ENCODE measurements around the gene IRS2.
"Not testable (repeated sequence)": the region's sequence is repeated elsewhere in the genome, so short reads cannot be mapped to it uniquely, and the experiment has no call there.

IRS2 gene, protein sequence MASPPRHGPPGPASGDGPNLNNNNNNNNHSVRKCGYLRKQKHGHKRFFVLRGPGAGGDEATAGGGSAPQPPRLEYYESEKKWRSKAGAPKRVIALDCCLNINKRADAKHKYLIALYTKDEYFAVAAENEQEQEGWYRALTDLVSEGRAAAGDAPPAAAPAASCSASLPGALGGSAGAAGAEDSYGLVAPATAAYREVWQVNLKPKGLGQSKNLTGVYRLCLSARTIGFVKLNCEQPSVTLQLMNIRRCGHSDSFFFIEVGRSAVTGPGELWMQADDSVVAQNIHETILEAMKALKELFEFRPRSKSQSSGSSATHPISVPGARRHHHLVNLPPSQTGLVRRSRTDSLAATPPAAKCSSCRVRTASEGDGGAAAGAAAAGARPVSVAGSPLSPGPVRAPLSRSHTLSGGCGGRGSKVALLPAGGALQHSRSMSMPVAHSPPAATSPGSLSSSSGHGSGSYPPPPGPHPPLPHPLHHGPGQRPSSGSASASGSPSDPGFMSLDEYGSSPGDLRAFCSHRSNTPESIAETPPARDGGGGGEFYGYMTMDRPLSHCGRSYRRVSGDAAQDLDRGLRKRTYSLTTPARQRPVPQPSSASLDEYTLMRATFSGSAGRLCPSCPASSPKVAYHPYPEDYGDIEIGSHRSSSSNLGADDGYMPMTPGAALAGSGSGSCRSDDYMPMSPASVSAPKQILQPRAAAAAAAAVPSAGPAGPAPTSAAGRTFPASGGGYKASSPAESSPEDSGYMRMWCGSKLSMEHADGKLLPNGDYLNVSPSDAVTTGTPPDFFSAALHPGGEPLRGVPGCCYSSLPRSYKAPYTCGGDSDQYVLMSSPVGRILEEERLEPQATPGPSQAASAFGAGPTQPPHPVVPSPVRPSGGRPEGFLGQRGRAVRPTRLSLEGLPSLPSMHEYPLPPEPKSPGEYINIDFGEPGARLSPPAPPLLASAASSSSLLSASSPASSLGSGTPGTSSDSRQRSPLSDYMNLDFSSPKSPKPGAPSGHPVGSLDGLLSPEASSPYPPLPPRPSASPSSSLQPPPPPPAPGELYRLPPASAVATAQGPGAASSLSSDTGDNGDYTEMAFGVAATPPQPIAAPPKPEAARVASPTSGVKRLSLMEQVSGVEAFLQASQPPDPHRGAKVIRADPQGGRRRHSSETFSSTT (N-terminal part only)

DNA sequence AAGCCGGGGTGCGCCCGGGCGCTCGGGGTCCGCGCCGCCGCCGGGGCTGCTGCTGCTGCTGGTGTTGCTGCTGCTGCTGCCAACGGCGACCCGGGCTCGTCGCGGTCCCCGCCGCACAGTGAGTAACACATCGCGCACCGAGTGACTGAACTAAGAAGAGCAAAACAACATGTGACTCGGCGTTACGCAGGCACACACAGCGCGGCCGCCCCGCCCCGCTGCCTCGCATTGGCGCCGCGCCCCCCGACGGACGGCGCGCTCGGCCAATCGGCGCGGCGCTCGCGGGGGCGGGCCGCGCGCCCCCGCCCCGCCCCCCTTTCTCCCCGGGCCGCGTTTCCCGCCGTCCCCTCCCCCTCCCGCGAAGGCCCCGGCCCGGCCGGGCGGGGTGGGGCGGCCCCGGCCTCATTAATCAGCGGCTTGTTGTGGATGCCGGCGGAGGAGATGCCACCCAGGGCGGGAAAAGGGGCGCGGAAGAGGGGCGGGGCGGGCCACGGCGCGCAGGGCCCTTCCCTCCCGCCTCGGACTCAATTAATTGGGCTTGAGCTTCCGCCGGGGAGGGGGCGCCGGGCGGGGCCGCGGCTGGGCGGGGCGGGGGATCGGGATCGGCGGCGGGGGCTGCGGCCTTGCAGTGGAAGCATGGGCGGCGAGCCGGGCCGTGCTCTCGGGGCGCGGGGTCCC, at the start of gene IRS2:
IRS2 (minus strand) TSS at position 127 of the 678 bp plus-strand sequence. CDS start 530 bp downstream, outside the sequence.
- DNase-seq (ENCODE audit: low spot score): peak; percentile 72

DNA sequence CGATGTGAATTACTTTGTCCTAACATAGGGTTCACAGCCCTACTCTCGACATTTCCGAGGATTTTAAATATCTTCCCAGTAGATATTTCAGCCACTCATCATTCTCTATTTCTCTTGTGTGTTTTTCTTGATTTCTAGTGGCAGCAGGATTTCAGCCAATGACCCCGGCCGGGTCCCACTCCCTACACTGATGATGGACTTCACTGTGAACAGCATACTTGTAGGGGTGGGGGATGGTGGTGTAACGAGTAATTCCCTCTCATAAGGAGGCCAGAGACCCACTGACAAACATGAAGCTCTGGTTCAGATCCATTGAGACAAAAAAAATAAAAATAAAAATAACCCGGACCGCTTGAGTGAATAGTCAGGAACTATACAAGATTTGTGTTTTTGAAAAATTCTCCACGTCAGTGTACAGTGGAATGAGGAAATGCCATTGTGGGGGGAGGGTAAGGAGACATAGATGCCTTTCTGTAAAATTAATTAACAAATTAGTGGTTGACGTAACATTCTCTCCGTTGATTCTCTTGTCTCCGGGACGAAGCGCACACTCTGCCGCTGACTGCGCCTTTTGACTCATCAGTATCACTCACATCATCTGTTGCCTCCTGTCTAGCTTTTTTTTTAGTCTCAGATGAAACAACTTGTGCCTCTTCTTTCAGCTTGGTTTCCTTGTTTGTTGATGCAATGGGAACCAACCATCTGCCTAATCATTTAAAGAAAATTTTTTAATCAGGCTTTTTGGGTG, 48.8 kb upstream of the IRS2 start:
- DNase-seq (ENCODE audit: low spot score): no peak

DNA sequence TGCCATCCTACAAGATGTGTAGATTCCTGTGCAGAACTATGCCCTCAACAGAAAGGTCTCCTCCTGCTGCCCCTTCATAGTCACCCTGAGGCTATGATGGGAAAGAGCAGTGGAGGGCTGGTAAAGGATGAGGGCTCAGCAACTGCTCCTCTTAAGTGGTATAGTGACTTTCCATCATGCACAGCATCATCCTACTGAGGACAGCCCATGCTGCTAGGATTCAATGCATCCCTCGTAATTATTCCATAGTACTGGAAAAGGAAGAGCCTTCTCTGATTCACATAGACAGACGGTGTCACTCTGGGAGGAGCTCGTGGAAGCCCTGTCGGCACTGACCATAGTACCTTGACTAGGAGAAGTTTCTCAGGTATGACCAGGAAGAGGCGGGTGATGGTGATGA, 47.6 kb upstream of the IRS2 start:
- no peak for DNase-seq (ENCODE audit: low spot score)

GRCh38 chr13:109833071-109833470, 46.7 kb upstream of the IRS2 start:
- DNase-seq (ENCODE audit: low spot score): no peak

DNA sequence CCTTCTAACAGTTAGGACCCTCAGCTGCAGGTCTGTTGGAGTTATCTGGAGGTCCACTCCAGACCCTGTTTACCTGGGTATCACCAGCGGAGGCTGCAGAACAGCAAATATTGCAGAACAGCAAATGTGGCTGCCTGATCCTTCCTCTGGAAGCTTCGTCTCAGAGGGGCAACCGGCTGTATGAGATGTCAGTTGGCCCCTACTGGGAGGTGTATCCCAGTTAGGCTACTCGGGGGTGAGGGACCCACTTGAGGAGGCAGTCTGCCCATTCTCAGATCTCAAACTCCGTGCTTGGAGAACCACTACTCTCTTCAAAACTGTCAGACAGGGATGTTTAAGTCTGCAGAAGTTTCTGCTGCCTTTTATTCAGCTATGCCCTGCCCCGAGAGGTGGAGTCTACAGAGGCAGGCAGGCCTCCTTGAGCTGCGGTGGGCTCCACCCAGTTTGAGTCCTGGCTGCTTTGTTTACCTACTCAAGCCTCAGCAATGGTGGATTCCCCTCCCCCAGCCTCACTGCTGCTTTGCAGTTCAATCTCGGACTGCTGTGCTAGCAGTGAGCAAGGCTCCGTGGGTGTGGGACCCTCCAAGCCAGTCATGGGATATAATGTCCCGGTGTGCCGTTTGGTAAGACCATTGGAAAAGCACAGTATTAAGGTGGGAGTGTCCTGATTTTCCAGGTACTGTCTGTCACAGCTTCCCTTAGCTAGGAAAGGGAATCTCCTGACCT, 42.4 kb upstream of the IRS2 start:
- not testable (repeated sequence) for DNase-seq (ENCODE audit: low spot score)

DNA sequence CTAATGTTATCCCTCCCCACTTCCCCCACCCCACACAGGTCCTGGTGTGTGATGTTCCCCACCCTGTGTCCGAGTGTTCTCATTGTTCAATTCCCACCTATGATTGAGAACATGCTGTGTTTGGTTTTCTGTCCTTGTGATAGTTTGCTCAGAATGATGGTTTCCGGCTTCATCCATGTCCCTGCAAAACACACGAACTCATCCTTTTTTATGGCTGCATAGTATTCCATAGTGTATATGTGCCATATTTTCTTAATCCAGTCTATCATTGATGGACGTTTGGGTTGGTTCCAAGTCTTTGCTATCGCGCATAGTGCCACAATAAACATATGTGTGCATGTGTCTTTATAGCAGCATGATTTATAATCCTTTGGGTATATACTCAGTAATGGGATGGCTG, 36.8 kb upstream of the IRS2 start:
- not testable (repeated sequence) for DNase-seq (ENCODE audit: low spot score)

DNA sequence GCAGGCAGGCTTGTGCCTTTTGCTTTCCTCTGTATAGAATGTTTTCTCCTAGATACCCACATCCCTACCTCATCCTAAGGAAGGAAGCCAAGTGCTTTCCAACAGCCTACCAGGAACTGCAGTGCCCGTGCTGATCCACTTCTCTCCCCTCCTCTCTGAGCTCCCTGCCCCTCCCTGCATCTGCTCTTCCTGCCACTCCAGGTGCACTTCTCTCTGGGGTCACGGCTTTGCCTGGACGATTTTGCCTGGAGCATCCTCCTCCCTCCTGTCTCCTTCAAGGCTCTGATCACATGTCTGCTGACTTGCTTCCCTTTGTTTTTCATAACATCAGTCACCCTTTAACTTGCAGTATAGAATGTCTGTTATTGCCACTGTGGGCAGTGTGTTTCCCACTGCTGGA, 34.7 kb upstream of the IRS2 start:
- DNase-seq (ENCODE audit: low spot score): no peak

GRCh38 chr13:109819874-109820273, 33.5 kb upstream of the IRS2 start:
- no peak for DNase-seq (ENCODE audit: low spot score)

DNA sequence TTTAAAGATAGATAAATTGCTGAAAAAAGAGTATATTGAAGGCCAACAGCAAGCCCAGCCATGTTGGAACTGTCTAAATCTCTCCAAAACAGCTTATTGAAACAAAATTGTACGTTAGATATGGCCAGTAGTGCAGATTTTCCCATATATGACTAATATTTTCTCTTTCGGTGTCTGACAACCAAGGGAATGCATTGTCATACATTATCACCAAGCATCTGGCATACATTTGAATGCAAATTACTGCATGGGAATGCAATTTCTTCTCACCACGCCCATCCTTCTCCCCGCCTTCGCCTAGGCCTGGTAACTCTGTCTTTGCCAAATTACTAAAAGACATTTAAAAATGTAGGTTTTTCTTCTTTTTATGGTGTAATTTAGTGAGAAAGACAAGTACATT, 32.5 kb upstream of the IRS2 start:
- no peak for DNase-seq (ENCODE audit: low spot score)

- DNase-seq (ENCODE audit: low spot score): no peak
These were observed 31.5 kb upstream of the IRS2 start for GRCh38 chr13:109817591-109818535.

DNA sequence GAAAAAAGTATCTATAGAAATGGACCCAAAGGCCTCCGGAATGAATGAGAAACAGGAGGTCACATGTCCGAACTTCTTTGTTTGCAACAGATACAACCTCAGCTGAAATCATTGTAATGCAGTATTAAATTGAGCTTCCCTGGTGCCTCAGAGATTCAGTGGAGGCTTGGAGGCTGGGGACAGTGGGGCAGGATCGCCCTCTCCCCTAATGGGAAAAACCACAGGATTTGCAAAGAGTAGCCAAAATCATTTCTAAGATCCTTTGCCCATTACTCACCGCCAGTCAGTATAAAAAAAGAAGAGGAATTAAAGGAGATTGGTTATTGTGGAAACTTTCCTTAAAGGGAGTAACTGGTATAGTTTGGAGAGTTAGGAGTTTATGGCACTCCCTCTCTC, 30.4 kb upstream of the IRS2 start:
- no peak for DNase-seq (ENCODE audit: low spot score)

- no peak for DNase-seq (ENCODE audit: low spot score)
These were observed 29.9 kb upstream of the IRS2 start for GRCh38 chr13:109816112-109816807.

DNA sequence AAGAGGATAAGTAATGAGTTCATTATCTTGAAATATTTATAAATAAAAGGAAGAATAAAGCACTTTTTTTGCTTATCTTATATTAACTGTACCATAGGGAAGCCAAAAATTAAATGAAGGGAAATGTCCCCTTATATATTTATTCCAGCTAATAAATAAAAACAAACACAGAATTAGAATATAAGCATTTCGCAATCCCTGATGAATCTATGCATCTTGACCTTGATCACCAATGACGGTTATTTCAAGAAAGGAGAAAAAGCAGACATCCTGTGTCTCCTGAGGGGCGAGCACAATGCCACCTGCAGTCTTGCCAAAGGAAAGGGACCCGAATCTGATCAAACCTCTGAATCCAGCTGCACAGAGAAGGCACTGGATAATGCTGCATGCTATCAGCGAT, 29.3 kb upstream of the IRS2 start:
- no peak for DNase-seq (ENCODE audit: low spot score)

DNA sequence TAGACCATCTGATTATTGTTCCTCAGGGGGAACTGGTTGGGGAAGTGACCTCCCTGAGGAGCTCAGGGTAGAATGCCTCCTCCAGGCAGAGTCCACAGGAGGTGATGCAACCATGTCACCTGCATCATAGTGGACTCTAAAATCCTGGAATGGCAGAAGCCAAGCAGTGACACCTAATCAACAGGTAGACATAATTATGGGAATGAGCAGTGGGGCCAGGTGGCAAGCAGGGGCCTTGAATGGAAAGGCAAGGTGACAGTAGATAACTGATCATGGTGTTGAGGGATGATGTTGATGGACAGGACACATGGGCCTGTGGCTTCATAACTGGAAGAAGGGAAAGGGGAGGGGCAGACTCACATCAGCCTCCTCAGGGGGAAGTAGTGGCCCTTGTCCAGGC, 27.3 kb upstream of the IRS2 start:
- no peak for DNase-seq (ENCODE audit: low spot score)

GRCh38 chr13:109812382-109812781, 26.0 kb upstream of the IRS2 start:
- no peak for DNase-seq (ENCODE audit: low spot score)

- no peak for DNase-seq (ENCODE audit: low spot score)
These were observed 24.6 kb upstream of the IRS2 start for GRCh38 chr13:109810761-109811510.

- DNase-seq (ENCODE audit: low spot score): no peak
These were observed 23.0 kb upstream of the IRS2 start for GRCh38 chr13:109809216-109809932.
